K562 (cell line): ENCODE measurements around the gene SORCS1. TPM values are rescaled to one million over a fixed set of nuclear protein-coding genes. Genes with fewer than 3 reads are reported as not detected.

Experiments used
- CBFA2T3 ChIP-seq: fragments of 450-650 bp; IDR thresholded peaks from 2 replicates; pipeline ENCODE4 v1.6.1; 2017
- DPF2 ChIP-seq: fragments of 450-650 bp; IDR thresholded peaks from 2 replicates; pipeline ENCODE4 v1.6.1; 2016
- EHMT2 ChIP-seq: fragments of 450-650 bp; IDR thresholded peaks from 2 replicates; pipeline ENCODE4 v1.6.1; 2018; ENCODE audit warnings: antibody characterized with exemption
- HNRNPUL1 ChIP-seq: fragments of 200-400 bp; formaldehyde crosslinking; IDR thresholded peaks from 2 replicates; pipeline ENCODE4 v1.6.1; 2017; ENCODE audit warnings: low read length
- MAFF ChIP-seq: IDR thresholded peaks from 2 replicates; pipeline ENCODE4 v1.6.1; 2012; ENCODE audit warnings: low read length, improper control_type of control experiment
- SMARCA4 ChIP-seq: fragments of 450-650 bp; IDR thresholded peaks from 2 replicates; pipeline ENCODE4 v1.6.1; 2016
- SMARCC2 ChIP-seq: fragments of 450-650 bp; IDR thresholded peaks from 2 replicates; pipeline ENCODE4 v1.6.1; 2017; ENCODE audit warnings: antibody characterized with exemption, moderate library complexity, mild to moderate bottlenecking, low read depth
- TCF3 ChIP-seq: sonication (generic); formaldehyde crosslinking; IDR thresholded peaks from 2 replicates; pipeline ENCODE4 v1.4.0; 2020; ENCODE audit warnings: mild to moderate bottlenecking, missing genetic modification reagents
- TEAD4 ChIP-seq, 2 experiments: sonication (generic) in 1 of 2; formaldehyde crosslinking in 1 of 2; IDR thresholded peaks; 2 replicates each; pipeline versions ENCODE4 v1.6.1 to v1.8.0; 2012 to 2022; ENCODE audit warnings: borderline replicate concordance in 1 of 2, inconsistent platforms in 1 of 2, low read length in 1 of 2, mild to moderate bottlenecking in 1 of 2, missing genetic modification reagents in 1 of 2
- ZEB2 ChIP-seq: fragments of 450-650 bp; IDR thresholded peaks from 2 replicates; pipeline ENCODE4 v1.6.1; 2016
- ZNF384 ChIP-seq: IDR thresholded peaks from 2 replicates; pipeline ENCODE4 v1.6.1; 2012; ENCODE audit warnings: low read depth, low read length, improper control_type of control experiment
- polyA plus RNA-seq, 8 experiments: library from polyadenylated mRNA; depleted of rRNA in 4 of 8; stranded (reverse) in 5 of 8; unstranded in 3 of 8; fragments of >200 nt; fragmentation: Nextera tagmentation in 2 of 8; fragmentation: Illumina TruSeq in 1 of 8; extraction: Ambion mirVana in 2 of 8; extraction: Trizol in 1 of 8; gene quantifications; 2 replicates each; pipeline versions ENCODE4 v1.2.1 to v1.2.3, GENCODE V29; 2011 to 2014; ENCODE audit warnings: inconsistent platforms in 1 of 8, missing spikeins in 1 of 8
- total RNA-seq, 7 experiments: library from RNA; depleted of rRNA in 6 of 7; stranded (reverse); fragments of >200 nt in 6 of 7; fragmentation: Illumina TruSeq in 2 of 7; extraction: Trizol in 2 of 7; gene quantifications; 2 replicates each; pipeline versions ENCODE4 v1.2.1 to v1.2.3, GENCODE V29; 2011 to 2021; ENCODE audit warnings: low replicate concordance in 1 of 7
- TF ChIP-seq, protein P1 (sequence below): fragments of 450-650 bp; IDR thresholded peaks from 2 replicates; pipeline ENCODE4 v1.6.1; 2017; ENCODE audit warnings: antibody characterized with exemption, mild to moderate bottlenecking
- TF ChIP-seq, protein P2 (sequence below): IDR thresholded peaks from 2 replicates; pipeline ENCODE4 v1.6.1; 2012; ENCODE audit warnings: low read depth, low read length, improper control_type of control experiment, borderline replicate concordance

Gene SORCS1
- total and polyA plus RNA-seq, 9 of the 15 experiments (the other 6 are each of a cell fraction or from before 2014, with no cell fraction given) = 1.5 to 3.9 (median 2.7) TPM

DNA sequence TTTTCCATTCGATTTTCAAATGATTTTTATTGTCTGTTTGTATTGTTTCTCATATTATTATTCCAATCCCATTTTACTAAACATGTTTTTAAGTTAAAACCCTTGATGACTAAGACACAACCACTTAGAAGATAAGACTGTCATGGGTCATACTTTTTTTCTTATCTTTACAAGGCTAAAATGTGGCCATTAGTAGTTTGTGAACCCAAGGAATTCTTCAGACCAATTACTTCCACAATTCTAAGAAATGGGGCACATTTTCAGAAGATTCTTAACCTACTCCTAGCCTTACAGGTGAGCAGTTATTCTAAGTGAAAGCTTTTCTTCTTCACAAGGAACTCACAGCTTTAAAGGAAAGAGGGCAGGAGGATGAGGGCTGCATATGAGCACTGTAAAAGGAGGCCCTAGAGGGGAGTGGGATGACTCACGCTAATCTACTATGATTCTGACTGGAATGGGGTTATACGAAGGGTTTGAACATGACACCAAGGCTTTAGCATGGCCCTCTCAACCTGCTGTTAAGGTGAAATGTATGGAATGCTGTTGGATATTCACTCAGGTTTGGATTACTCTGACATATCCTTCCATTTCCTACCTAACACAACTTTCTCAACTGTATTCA, 81.0 kb downstream of the SORCS1 start (continued):
- peak; percentile 43; the same call in 1 of the 2 replicates for TF ChIP-seq ZEB2
- TF ChIP-seq ZNF384 = 0 out of 2 replicates have a peak, but pooled peaks have one; percentile 10
- peak; percentile 81 for TF ChIP-seq TEAD4 (IDR thresholded peaks at IDR 0.05; ENCODE audit: low read length)
- TF ChIP-seq TEAD4 (CRISPR knock-in tag; IDR thresholded peaks at IDR 0.05; ENCODE audit: borderline replicate concordance) = no peak
- TF ChIP-seq CBFA2T3 = peak; percentile 59
- peak; percentile 88 for TF ChIP-seq SMARCC2
- peak; percentile 8; the same call in 1 of the 2 replicates for TF ChIP-seq MAFF
- TF ChIP-seq SMARCA4 = peak; percentile 88
- peak; percentile 92 for TF ChIP-seq DPF2
- TF ChIP-seq, protein P1, sequence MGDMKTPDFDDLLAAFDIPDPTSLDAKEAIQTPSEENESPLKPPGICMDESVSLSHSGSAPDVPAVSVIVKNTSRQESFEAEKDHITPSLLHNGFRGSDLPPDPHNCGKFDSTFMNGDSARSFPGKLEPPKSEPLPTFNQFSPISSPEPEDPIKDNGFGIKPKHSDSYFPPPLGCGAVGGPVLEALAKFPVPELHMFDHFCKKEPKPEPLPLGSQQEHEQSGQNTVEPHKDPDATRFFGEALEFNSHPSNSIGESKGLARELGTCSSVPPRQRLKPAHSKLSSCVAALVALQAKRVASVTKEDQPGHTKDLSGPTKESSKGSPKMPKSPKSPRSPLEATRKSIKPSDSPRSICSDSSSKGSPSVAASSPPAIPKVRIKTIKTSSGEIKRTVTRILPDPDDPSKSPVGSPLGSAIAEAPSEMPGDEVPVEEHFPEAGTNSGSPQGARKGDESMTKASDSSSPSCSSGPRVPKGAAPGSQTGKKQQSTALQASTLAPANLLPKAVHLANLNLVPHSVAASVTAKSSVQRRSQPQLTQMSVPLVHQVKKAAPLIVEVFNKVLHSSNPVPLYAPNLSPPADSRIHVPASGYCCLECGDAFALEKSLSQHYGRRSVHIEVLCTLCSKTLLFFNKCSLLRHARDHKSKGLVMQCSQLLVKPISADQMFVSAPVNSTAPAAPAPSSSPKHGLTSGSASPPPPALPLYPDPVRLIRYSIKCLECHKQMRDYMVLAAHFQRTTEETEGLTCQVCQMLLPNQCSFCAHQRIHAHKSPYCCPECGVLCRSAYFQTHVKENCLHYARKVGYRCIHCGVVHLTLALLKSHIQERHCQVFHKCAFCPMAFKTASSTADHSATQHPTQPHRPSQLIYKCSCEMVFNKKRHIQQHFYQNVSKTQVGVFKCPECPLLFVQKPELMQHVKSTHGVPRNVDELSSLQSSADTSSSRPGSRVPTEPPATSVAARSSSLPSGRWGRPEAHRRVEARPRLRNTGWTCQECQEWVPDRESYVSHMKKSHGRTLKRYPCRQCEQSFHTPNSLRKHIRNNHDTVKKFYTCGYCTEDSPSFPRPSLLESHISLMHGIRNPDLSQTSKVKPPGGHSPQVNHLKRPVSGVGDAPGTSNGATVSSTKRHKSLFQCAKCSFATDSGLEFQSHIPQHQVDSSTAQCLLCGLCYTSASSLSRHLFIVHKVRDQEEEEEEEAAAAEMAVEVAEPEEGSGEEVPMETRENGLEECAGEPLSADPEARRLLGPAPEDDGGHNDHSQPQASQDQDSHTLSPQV = peak; percentile 60; the same call in 1 of the 2 replicates
- no peak for TF ChIP-seq HNRNPUL1
- peak; percentile 48 for TF ChIP-seq TCF3
- TF ChIP-seq, protein P2, sequence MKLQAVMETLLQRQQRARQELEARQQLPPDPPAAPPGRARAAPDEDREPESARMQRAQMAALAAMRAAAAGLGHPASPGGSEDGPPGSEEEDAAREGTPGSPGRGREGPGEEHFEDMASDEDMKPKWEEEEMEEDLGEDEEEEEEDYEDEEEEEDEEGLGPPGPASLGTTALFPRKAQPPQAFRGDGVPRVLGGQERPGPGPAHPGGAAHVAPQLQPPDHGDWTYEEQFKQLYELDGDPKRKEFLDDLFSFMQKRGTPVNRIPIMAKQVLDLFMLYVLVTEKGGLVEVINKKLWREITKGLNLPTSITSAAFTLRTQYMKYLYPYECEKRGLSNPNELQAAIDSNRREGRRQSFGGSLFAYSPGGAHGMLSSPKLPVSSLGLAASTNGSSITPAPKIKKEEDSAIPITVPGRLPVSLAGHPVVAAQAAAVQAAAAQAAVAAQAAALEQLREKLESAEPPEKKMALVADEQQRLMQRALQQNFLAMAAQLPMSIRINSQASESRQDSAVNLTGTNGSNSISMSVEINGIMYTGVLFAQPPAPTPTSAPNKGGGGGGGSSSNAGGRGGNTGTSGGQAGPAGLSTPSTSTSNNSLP = peak; percentile 10; the same call in 1 of the 2 replicates
- peak; percentile 78 for TF ChIP-seq EHMT2
